ENCODE measurements around the gene C2CD2.

The C2CD2 gene

DNA sequence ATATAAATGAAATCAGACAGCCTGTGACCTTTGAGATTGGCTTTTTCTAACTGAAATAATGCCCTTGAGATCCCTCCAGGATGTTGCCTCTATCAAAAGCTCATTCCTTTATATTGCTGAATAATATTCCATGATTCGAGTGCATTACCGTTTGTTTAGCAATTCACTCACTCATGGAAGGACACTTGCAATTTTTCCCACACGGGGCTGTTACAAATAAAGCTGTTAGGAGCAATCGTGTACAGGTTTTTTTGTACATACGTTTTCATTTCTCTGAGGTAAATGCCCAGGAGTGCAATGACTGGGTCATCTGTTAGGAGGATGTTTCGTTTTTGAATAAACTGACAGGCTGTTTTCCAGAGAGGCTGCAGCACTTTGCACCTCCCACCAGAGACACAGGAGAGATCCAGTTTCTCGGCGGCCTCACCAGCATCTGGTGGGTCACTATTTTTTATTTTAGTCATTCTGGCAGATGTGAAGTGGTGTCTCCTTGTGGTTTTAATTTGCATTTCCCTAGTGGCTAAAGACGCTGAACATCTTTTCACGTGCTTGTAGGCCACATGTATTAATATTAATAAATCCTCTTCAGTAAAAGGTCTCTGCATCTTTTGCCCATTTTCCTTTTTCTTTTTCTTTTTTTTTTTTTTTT, 85.6 kb downstream of the C2CD2 start:
- 0 out of 3 replicates have a peak, but pooled peaks have one; percentile 21 for ATAC-seq
- TF ChIP-seq BACH2 (CRISPR knock-in tag; IDR thresholded peaks at IDR 0.05; ENCODE audit: borderline replicate concordance): no peak
- no peak for TF ChIP-seq CSDC2 (CRISPR knock-in tag; IDR thresholded peaks at IDR 0.05)
- TF ChIP-seq PPARA (CRISPR knock-in tag; IDR thresholded peaks at IDR 0.05; ENCODE audit: borderline replicate concordance): no peak
- TF ChIP-seq ZNF70 (CRISPR knock-in tag; IDR thresholded peaks at IDR 0.05): no peak
- no peak for TF ChIP-seq OSR1 (CRISPR knock-in tag; IDR thresholded peaks at IDR 0.05)
- TF ChIP-seq ESRRG (CRISPR knock-in tag; IDR thresholded peaks at IDR 0.05): no peak
- TF ChIP-seq CREB5 (CRISPR knock-in tag; IDR thresholded peaks at IDR 0.05; ENCODE audit: low read depth): no peak

DNA sequence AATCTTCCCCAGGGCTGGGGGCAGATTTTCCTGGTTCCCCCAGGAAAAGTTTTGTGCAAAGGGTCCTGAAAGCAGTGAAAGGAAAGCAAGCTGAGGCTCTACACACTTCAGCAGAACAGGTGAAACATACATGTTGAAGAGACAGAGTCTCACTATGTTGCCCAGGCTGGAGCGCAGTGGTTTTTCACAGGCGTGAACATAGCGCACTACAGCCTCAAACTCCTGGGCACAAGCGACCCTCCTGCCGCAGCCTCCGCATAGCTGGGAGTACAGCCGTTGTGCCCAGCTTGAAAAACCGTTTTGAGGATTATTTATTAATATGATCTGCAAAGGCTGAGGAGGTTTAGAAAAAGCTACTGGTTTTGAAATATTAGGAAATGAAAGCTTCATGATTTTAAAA, 86.5 kb downstream of the C2CD2 start:
- TF ChIP-seq ISL1 (CRISPR knock-in tag; IDR thresholded peaks at IDR 0.05) (no peak), PPARA (CRISPR knock-in tag; IDR thresholded peaks at IDR 0.05; ENCODE audit: borderline replicate concordance) (no peak), ZFP3 (CRISPR knock-in tag; IDR thresholded peaks at IDR 0.05) (no peak), TSHZ2 (CRISPR knock-in tag; IDR thresholded peaks at IDR 0.05) (no peak), SNAI2 (CRISPR knock-in tag; IDR thresholded peaks at IDR 0.05) (no peak), RARB (CRISPR knock-in tag; IDR thresholded peaks at IDR 0.05) (no peak), OSR1 (CRISPR knock-in tag; IDR thresholded peaks at IDR 0.05) (no peak), ZNF565 (CRISPR knock-in tag; conservative IDR thresholded peaks at IDR 0.05; ENCODE audit: low read depth) (no peak), ZC3H10 (CRISPR knock-in tag; IDR thresholded peaks at IDR 0.05) (no peak), ZNF8 (CRISPR knock-in tag; IDR thresholded peaks at IDR 0.05) (no peak), CREB5 (CRISPR knock-in tag; IDR thresholded peaks at IDR 0.05; ENCODE audit: low read depth) (no peak), ESRRG (CRISPR knock-in tag; IDR thresholded peaks at IDR 0.05) (no peak)
- TF ChIP-seq, protein P1, sequence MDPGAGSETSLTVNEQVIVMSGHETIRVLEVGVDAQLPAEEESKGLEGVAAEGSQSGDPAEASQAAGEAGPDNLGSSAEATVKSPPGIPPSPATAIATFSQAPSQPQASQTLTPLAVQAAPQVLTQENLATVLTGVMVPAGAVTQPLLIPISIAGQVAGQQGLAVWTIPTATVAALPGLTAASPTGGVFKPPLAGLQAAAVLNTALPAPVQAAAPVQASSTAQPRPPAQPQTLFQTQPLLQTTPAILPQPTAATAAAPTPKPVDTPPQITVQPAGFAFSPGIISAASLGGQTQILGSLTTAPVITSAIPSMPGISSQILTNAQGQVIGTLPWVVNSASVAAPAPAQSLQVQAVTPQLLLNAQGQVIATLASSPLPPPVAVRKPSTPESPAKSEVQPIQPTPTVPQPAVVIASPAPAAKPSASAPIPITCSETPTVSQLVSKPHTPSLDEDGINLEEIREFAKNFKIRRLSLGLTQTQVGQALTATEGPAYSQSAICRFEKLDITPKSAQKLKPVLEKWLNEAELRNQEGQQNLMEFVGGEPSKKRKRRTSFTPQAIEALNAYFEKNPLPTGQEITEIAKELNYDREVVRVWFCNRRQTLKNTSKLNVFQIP (CRISPR knock-in tag; IDR thresholded peaks at IDR 0.05; ENCODE audit: borderline replicate concordance, low read depth): no peak
- TF ChIP-seq, protein P2, sequence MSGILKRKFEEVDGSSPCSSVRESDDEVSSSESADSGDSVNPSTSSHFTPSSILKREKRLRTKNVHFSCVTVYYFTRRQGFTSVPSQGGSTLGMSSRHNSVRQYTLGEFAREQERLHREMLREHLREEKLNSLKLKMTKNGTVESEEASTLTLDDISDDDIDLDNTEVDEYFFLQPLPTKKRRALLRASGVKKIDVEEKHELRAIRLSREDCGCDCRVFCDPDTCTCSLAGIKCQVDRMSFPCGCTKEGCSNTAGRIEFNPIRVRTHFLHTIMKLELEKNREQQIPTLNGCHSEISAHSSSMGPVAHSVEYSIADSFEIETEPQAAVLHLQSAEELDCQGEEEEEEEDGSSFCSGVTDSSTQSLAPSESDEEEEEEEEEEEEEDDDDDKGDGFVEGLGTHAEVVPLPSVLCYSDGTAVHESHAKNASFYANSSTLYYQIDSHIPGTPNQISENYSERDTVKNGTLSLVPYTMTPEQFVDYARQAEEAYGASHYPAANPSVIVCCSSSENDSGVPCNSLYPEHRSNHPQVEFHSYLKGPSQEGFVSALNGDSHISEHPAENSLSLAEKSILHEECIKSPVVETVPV (CRISPR knock-in tag; IDR thresholded peaks at IDR 0.05): no peak

DNA sequence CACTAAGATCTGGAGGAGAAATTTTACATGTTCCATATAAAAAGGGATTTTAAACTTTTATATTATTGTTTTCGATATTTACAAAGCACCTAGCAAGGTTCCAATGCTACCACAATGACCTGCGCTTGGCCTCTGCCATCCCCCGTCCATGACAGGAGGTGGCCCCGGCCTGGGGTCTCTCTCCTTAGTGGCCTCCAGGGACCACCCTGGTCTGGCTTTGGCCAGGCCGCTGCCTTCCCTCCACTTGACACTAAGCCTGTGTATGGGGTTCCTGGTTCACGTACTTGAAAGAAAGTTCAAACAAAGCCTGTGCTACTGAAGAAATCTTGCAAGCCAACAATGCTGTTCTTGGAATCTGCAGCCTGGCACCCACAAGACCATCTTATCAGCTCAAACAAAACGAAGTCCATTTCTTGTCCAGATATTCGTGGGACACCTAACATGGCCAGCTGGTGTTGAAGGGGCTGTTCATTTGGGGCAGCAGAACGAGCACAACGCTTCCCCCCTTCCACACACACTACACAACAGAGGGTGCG, 87.5 kb downstream of the C2CD2 start:
- ATAC-seq: no peak
- TF ChIP-seq SNAI2 (CRISPR knock-in tag; IDR thresholded peaks at IDR 0.05) (no peak), PPARA (CRISPR knock-in tag; IDR thresholded peaks at IDR 0.05; ENCODE audit: borderline replicate concordance) (no peak), CREB5 (CRISPR knock-in tag; IDR thresholded peaks at IDR 0.05; ENCODE audit: low read depth) (no peak), ZNF8 (CRISPR knock-in tag; IDR thresholded peaks at IDR 0.05) (no peak), RARB (CRISPR knock-in tag; IDR thresholded peaks at IDR 0.05) (no peak), ZNF565 (CRISPR knock-in tag; conservative IDR thresholded peaks at IDR 0.05; ENCODE audit: low read depth) (no peak), ESRRG (CRISPR knock-in tag; IDR thresholded peaks at IDR 0.05) (no peak), BACH2 (CRISPR knock-in tag; IDR thresholded peaks at IDR 0.05; ENCODE audit: borderline replicate concordance) (no peak), CSDC2 (CRISPR knock-in tag; IDR thresholded peaks at IDR 0.05) (no peak), ARNTL (CRISPR knock-in tag; IDR thresholded peaks at IDR 0.05; ENCODE audit: borderline replicate concordance, low read depth) (no peak), OSR1 (CRISPR knock-in tag; IDR thresholded peaks at IDR 0.05) (no peak)
- TF ChIP-seq, protein P2 (CRISPR knock-in tag; IDR thresholded peaks at IDR 0.05): no peak
- TF ChIP-seq, protein P3, sequence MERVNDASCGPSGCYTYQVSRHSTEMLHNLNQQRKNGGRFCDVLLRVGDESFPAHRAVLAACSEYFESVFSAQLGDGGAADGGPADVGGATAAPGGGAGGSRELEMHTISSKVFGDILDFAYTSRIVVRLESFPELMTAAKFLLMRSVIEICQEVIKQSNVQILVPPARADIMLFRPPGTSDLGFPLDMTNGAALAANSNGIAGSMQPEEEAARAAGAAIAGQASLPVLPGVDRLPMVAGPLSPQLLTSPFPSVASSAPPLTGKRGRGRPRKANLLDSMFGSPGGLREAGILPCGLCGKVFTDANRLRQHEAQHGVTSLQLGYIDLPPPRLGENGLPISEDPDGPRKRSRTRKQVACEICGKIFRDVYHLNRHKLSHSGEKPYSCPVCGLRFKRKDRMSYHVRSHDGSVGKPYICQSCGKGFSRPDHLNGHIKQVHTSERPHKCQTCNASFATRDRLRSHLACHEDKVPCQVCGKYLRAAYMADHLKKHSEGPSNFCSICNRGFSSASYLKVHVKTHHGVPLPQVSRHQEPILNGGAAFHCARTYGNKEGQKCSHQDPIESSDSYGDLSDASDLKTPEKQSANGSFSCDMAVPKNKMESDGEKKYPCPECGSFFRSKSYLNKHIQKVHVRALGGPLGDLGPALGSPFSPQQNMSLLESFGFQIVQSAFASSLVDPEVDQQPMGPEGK (CRISPR knock-in tag; IDR thresholded peaks at IDR 0.05; ENCODE audit: borderline replicate concordance): no peak
- TF ChIP-seq, protein P1 (CRISPR knock-in tag; IDR thresholded peaks at IDR 0.05; ENCODE audit: borderline replicate concordance, low read depth): no peak

More for the DNA sequence above, 86.5 kb downstream of the C2CD2 start:
- no peak for ATAC-seq

Measured in SK-N-SH treated with all-trans-retinoic acid at 6 μM for 48 hours (cell line).